ENCODE results near the gene RGS7. TPM values are rescaled to one million over a fixed set of nuclear protein-coding genes. Genes with fewer than 3 reads are reported as not detected.
"Not testable (repeated sequence)": the region's sequence is repeated elsewhere in the genome, so short reads cannot be mapped to it uniquely, and the experiment has no call there.

RGS7 gene
- total RNA-seq, 4 donors from 2014 or later = not detected

DNA sequence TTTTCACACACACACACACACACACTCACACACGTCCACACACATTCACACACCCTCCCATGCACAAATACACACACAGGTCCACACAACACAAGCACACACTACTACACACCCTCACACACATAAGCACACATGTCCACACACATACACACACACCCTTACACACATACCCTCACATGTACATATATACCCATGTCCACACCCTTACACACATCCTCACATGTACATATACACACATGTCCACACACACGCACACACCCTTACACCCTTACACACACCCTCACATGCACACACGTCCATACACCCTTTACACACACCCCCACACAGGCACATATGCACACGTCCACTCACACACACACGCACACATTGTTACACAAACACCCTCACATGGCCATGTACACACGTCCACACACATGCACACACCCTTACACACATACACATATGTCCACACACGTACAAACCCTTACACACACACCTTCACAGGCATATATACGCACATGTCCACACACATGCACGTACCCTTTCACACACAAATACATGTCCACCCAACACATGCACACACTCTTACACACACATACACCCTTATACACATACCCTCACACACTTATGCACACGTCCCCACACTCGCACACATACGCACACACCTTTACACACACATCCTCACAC is 50.7 kb downstream of the RGS7 start:
- H3K9me3 ChIP-seq = no peaks in the 10 kb centered on the region
- DNase-seq = no peak
- intact Hi-C loops (cut with DNase I; ENCODE audit: low total_unique reads) (no loop called here), in situ Hi-C loops (cut with MboI; ENCODE audit: low sequenced_read_pairs in 4 of 4) (no loop called here)
- no peak for ATAC-seq
- TF ChIP-seq, protein P1, sequence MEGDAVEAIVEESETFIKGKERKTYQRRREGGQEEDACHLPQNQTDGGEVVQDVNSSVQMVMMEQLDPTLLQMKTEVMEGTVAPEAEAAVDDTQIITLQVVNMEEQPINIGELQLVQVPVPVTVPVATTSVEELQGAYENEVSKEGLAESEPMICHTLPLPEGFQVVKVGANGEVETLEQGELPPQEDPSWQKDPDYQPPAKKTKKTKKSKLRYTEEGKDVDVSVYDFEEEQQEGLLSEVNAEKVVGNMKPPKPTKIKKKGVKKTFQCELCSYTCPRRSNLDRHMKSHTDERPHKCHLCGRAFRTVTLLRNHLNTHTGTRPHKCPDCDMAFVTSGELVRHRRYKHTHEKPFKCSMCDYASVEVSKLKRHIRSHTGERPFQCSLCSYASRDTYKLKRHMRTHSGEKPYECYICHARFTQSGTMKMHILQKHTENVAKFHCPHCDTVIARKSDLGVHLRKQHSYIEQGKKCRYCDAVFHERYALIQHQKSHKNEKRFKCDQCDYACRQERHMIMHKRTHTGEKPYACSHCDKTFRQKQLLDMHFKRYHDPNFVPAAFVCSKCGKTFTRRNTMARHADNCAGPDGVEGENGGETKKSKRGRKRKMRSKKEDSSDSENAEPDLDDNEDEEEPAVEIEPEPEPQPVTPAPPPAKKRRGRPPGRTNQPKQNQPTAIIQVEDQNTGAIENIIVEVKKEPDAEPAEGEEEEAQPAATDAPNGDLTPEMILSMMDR (IDR thresholded peaks at IDR 0.05 in 4 of 5, conservative IDR thresholded peaks at IDR 0.05 in 1 of 5) = no peak
- TF ChIP-seq POLR2A (IDR thresholded peaks at IDR 0.05) = no peak
- no peaks in the 10 kb centered on the region for H3K4me1 ChIP-seq
- no peaks in the 10 kb centered on the region for H3K27me3 ChIP-seq
- no peaks in the 10 kb centered on the region for H3K36me3 ChIP-seq
- H3K4me3 ChIP-seq = no peak overlapping the region
- no peak overlapping the region for H3K27ac ChIP-seq

DNA sequence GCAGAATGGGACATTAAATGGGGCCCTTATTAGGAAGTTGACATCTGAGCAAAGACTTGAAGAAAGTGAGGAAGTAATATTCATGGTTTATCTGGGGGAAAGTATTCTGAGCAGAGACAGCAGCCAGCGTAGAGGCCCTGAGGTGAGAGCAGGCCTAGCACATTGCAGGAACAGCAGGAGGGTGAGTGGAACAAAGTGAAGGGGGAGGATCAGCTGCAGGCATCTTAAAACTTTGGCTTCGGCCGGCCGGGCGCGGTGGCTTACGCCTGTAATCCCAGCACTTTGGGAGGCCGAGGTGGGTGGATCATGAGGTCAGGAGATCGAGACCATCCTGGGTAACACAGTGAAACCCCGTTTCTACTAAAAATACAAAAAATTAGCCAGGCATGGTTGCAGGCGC is 55.0 kb downstream of the RGS7 start:
- in situ Hi-C loops (cut with MboI; ENCODE audit: low sequenced_read_pairs in 4 of 4); H3K27me3 ChIP-seq; H3K36me3 ChIP-seq; DNase-seq; H3K4me1 ChIP-seq; H3K9me3 ChIP-seq; H3K27ac ChIP-seq; H3K4me3 ChIP-seq; intact Hi-C loops (cut with DNase I; ENCODE audit: low total_unique reads); ATAC-seq: not testable (repeated sequence)

DNA sequence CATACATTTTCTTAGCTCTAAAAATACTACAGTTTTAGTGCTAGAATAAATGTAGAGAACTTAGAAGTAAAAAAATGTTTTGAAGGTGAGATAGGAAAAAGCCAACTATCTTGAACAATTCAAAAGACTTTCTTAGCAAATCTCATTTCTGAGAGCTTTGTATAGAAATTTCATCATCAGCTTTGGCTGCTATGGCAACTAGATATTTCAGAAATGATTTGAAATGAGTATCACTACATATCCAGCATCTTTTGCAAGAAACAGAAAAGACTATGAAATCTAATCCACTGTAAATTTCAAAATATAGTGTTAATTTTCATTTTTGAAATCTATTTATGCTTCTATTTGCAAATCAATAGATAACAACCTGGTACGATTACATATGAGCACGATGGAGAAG is 57.7 kb downstream of the RGS7 start:
- Histone ChIP-seq H3K9me3 (no peaks in the 10 kb centered on the region), H3K36me3 (no peaks in the 10 kb centered on the region), H3K4me1 (no peaks in the 10 kb centered on the region), H3K27ac (no peak overlapping the region), H3K27me3 (no peaks in the 10 kb centered on the region), H3K4me3 (no peak overlapping the region)
- in situ Hi-C loops (cut with MboI; ENCODE audit: low sequenced_read_pairs in 4 of 4) = no loop called here
- ATAC-seq (no peak), DNase-seq (no peak)
- intact Hi-C loops (cut with DNase I; ENCODE audit: low total_unique reads) = no loop called here
- TF ChIP-seq, protein P1 (IDR thresholded peaks at IDR 0.05 in 4 of 5, conservative IDR thresholded peaks at IDR 0.05 in 1 of 5) = no peak
- TF ChIP-seq POLR2A (IDR thresholded peaks at IDR 0.05) = no peak

DNA sequence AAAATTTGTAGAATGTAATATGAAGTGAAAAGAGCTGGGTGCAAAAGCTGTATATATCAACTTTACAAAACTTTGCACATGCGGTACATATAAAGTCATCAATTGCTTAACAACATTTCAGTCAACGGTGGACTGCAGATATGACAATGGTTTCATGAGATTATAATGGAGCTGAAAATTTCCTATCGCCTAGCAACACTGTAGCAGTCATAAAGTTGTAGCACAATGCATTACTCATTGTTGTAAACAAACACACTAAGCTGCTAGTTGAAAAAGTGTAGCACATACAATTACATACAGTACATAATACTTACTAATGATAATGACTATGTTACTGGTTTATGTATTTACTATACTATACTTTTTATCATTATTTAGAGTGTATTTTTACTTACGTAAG is 64.0 kb downstream of the RGS7 start:
- Histone ChIP-seq H3K4me3 (no peak overlapping the region), H3K4me1 (no peaks in the 10 kb centered on the region), H3K36me3 (no peaks in the 10 kb centered on the region), H3K9me3 (no peaks in the 10 kb centered on the region), H3K27ac (no peak overlapping the region), H3K27me3 (no peaks in the 10 kb centered on the region)
- no peak for ATAC-seq
- intact Hi-C loops (cut with DNase I; ENCODE audit: low total_unique reads) (no loop called here), in situ Hi-C loops (cut with MboI; ENCODE audit: low sequenced_read_pairs in 4 of 4) (no loop called here)
- TF ChIP-seq, protein P1 (IDR thresholded peaks at IDR 0.05 in 4 of 5, conservative IDR thresholded peaks at IDR 0.05 in 1 of 5) = no peak
- TF ChIP-seq POLR2A (IDR thresholded peaks at IDR 0.05) = no peak
- no peak for DNase-seq

DNA sequence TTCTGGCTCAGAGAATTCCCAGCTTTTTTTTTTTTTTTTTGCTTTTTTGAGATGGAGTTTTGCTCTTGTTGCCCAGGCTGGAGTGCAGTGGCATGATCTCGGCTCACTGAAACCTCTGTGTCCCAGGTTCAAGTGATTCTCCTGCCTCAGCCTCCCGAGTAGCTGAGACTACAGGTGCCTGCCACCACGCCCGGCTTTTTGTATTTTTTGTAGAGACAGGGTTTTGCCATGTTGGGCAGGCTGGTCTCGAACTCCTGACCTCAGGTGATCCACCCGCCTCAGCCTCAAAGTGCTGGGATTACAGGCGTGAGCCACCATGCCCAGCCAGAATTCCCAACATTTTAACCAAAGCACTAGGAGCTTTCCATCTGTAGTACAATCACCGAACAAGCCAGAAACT is 65.5 kb downstream of the RGS7 start:
- H3K36me3 ChIP-seq; intact Hi-C loops (cut with DNase I; ENCODE audit: low total_unique reads); H3K4me3 ChIP-seq; H3K27ac ChIP-seq; DNase-seq; H3K4me1 ChIP-seq; H3K27me3 ChIP-seq; H3K9me3 ChIP-seq; ATAC-seq; in situ Hi-C loops (cut with MboI; ENCODE audit: low sequenced_read_pairs in 4 of 4): not testable (repeated sequence)

DNA sequence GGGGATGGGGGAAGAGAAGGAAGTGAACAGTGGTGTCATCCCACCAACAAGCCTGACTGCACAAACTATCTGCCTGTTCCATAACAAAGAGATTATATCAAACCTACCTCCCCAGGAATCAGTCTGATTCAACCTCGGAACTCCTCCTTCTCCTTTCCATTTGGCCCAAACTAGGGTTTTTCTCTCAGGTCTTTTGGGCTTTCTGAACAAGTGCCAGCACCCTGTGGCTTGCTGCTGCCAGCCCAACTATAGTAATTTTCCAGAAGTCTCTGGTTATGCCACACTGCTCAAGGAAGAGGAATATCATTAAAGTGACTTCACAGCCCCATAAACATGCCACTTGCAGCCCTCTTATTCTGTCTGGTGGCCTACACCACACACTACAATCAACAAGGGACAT is 70.5 kb downstream of the RGS7 start:
- no peak for ATAC-seq
- no peak for DNase-seq

More for the DNA sequence above, 70.5 kb downstream of the RGS7 start:
- in situ Hi-C loops (cut with MboI; ENCODE audit: low sequenced_read_pairs in 4 of 4) (no loop called here), intact Hi-C loops (cut with DNase I; ENCODE audit: low total_unique reads) (no loop called here)
- Histone ChIP-seq H3K27ac (no peak overlapping the region), H3K9me3 (no peaks in the 10 kb centered on the region), H3K36me3 (no peaks in the 10 kb centered on the region), H3K27me3 (no peaks in the 10 kb centered on the region), H3K4me3 (no peak overlapping the region), H3K4me1 (no peaks in the 10 kb centered on the region)
- no peak for TF ChIP-seq POLR2A (IDR thresholded peaks at IDR 0.05)
- TF ChIP-seq, protein P1 (IDR thresholded peaks at IDR 0.05 in 4 of 5, conservative IDR thresholded peaks at IDR 0.05 in 1 of 5) = no peak
